ENCODE data around the gene DYNLT5. TPM values are rescaled to one million over a fixed set of nuclear protein-coding genes. Genes with fewer than 3 reads are reported as not detected.
"Not testable (repeated sequence)": the region's sequence is repeated elsewhere in the genome, so short reads cannot be mapped to it uniquely, and the experiment has no call there.

Gene DYNLT5
- polyA plus RNA-seq, 1 donor, result 3.2 TPM

DNA sequence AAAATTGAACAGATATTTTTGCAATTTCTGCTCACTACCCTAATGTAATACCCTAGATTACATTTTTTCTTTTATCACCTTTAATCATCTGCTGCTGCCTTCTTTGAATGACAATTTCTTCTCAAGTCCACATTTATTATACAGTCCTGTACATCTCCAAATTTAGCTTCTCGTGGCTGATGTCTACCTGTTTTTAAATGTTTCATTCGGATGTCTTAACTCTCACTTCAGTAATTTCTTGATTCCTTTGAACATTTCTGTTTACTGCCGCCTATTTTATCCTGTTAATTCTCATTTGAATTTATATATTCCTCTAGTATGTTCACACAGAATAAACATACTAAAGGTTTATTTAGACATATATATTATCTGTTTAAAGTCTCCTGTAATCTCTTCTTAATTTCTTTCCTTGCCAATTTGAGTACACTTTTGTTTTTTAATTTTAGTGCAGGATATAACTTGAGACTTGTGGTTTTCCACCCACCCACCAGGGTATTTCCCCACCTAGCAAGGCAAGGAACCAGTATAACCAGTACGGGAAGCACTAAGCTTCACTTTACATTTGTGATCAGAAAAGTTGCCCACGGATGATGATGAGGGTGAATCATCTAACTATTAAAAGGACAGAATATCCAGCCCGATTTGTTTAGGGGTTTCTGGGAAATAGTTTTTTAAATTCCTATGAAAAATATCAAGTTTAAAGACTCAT lies 36.1 kb downstream of the DYNLT5 start:
- DNase-seq, result no peak

- no peak for DNase-seq
Observed at GRCh38 chr1:66791621-66792610, 39.7 kb downstream of the DYNLT5 start.

DNA sequence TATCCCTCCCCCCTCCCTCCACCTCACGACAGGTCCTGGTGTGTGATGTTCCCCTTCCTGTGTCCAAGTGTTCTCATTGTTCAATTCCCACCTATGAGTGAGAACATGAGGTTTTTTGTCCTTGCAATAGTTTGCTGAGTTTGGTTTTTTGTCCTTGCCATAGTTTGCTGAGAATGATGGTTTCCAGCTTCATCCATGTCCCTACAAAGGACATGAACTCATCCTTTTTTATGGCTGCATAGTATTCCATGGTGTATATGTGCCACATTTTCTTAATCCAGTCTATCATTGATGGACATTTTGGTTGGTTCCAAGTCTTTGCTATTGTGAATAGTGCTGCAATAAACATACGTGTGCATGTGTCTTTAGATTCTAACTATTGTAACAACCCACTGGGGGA lies 43.6 kb downstream of the DYNLT5 start:
- not testable (repeated sequence) for DNase-seq

GRCh38 chr1:66809245-66809644 lies 57.0 kb downstream of the DYNLT5 start:
- no peak for DNase-seq

- DNase-seq, result no peak
Observed at GRCh38 chr1:66809736-66810326, 57.6 kb downstream of the DYNLT5 start.

DNA sequence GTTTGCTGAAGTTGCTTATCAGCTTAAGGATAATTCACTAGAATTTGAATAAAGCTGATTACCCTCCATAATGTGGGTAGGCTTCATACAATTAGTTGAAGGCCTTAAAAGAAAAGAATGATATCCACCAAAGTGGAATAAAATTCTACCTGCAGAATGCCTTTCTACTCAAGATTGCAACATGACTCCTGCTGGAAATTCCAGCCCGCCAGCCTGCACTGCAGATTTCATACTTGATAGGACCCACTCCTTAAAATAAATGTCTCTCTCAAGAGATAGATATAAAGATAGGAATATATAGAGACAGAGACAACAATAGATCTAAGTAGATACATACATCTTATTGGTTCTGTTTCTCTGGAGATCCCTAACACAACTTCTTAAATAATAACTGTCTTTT lies 72.5 kb downstream of the DYNLT5 start:
- no peak for DNase-seq

Other genes starting within 250 kb of the DYNLT5 start
- 18.4 TPM for gene SGIP1, start 218.3 kb upstream of the DYNLT5 start, polyA plus RNA-seq (ENCODE audit: insufficient read length)
- gene INSL5, start 48.8 kb downstream of the DYNLT5 start, polyA plus RNA-seq (ENCODE audit: insufficient read length), result 0.52 TPM
- 18.4 TPM for gene DNAI4, start 172.4 kb downstream of the DYNLT5 start, polyA plus RNA-seq (ENCODE audit: insufficient read length)
- gene MIER1, start 172.5 kb downstream of the DYNLT5 start, polyA plus RNA-seq (ENCODE audit: insufficient read length), result 43.5 TPM